ENCODE measurements around the gene HNRNPC. TPM values are rescaled to one million over a fixed set of nuclear protein-coding genes. Genes with fewer than 3 reads are reported as not detected.

Gene HNRNPC
- total and polyA plus RNA-seq, 2 of the 8 experiments (the other 6 are each of a cell fraction or from before 2014, with no cell fraction given), result 781 to 1,207 TPM

- Histone ChIP-seq H3K9me3 (ENCODE audit: insufficient read depth in 2 of 2, low read depth in 1 of 2, low read length in 1 of 2) (no peaks in the 10 kb centered on the region), H3K23ac (ENCODE audit: insufficient read length) (no peak overlapping the region), H4K5ac (ENCODE audit: insufficient read length, low read depth, low read length) (no peak overlapping the region), H2BK12ac (ENCODE audit: low read depth, low read length) (no peak overlapping the region), H4K8ac (ENCODE audit: extremely low read depth, insufficient read depth, low read length) (no peak overlapping the region), H2BK120ac (replicated peaks; ENCODE audit: low read depth, low read length) (no peak overlapping the region), H2BK20ac (ENCODE audit: low read length) (no peak overlapping the region), H3K4me1 (replicated peaks in 1 of 4; ENCODE audit: control insufficient read depth in 3 of 4, insufficient read depth in 4 of 4, low read length in 3 of 4) (peaks cover 0 to 2% (median 0%) of the 10 kb centered on the region in 4 experiments; a peak in 2 of 7 replicates), H3K4me2 (ENCODE audit: insufficient read depth in 1 of 2, low read depth in 2 of 2, low read length in 2 of 2) (no peak overlapping the region), H3K14ac (ENCODE audit: insufficient read length) (no peak overlapping the region), H3K9ac (replicated peaks in 1 of 4; ENCODE audit: extremely low read depth in 1 of 4, low read depth in 3 of 4, low read length in 3 of 4) (no peak overlapping the region), H3K18ac (ENCODE audit: extremely low read depth, low read length) (no peak overlapping the region), H3K56ac (replicated peaks; ENCODE audit: insufficient read length, low read depth, low read length) (no peak overlapping the region), H3K23me2 (ENCODE audit: low read depth, low read length) (no peaks in the 10 kb centered on the region), H3K27ac (ENCODE audit: low read depth, low read length) (no peak overlapping the region), H2AFZ (ENCODE audit: low read length) (no peak overlapping the region), H4K91ac (replicated peaks; ENCODE audit: insufficient read length, low read length) (no peak overlapping the region), H3K4me3 (ENCODE audit: extremely low read depth in 1 of 4, insufficient read depth in 2 of 4, low read depth in 3 of 4, low read length in 4 of 4) (no peak overlapping the region), H2BK5ac (ENCODE audit: low read depth, low read length) (no peak overlapping the region), H3K4ac (replicated peaks; ENCODE audit: insufficient read length, low read depth, low read length) (no peak overlapping the region), H3K79me2 (ENCODE audit: control insufficient read depth in 1 of 2, insufficient read depth in 2 of 2, low read length in 2 of 2) (peaks cover 0 to 97% of the 10 kb centered on the region in 2 experiments; a peak in 2 of 4 replicates), H3K36me3 (ENCODE audit: control insufficient read depth in 2 of 4, insufficient read depth in 4 of 4, low read length in 3 of 4) (peaks cover 14 to 98% (median 48%) of the 10 kb centered on the region in 4 experiments; a peak in 7 of 8 replicates), H2BK15ac (ENCODE audit: low read length) (no peak overlapping the region), H3K79me1 (ENCODE audit: low read depth, low read length) (peaks cover 2% of the 10 kb centered on the region; the same call in 1 of the 2 replicates), H3K27me3 (replicated peaks in 1 of 4; ENCODE audit: control insufficient read depth in 3 of 4, extremely low read depth in 1 of 4, insufficient read depth in 3 of 4, low read length in 3 of 4) (no peaks in the 10 kb centered on the region), H2AK5ac (ENCODE audit: low read depth, low read length) (no peak overlapping the region), H4K20me1 (replicated peaks in 1 of 2; ENCODE audit: control insufficient read depth in 1 of 2, insufficient read depth in 2 of 2, low read length in 2 of 2) (peaks cover 24 to 26% of the 10 kb centered on the region in 2 experiments)
- WGBS, 2 experiments (ENCODE audit: extremely low coverage in 1 of 2, insufficient coverage in 1 of 2, insufficient read length in 1 of 2, insufficient replicate concordance in 2 of 2, low coverage in 1 of 2, low lambda C conversion rate in 2 of 2, missing lambda C conversion rate in 1 of 2), result 93% methylated on average over 2 of the region's 2 CpGs; no CpG with 5 or more reads in 1 of the 2 experiments
- DNase-seq (ENCODE audit: low read depth in 1 of 2, low spot score in 2 of 2) (no peak), FAIRE-seq (no peak)
- POLR2A ChIA-PET (ENCODE audit: partially characterized antibody), result interaction anchor here (1.2 to 7.9 kb wide), 2 partner anchors 13 to 15 kb away, joined by 4 to 97 read pairs; no protein-coding TSS in a partner anchor
- CTCF ChIA-PET (ENCODE audit: partially characterized antibody), result no interaction called here
- no peak for TF ChIP-seq MAFK (IDR thresholded peaks at IDR 0.05; ENCODE audit: low read depth, low read length)
- TF ChIP-seq SIN3A (conservative IDR thresholded peaks at IDR 0.05 in 1 of 2, IDR thresholded peaks at IDR 0.05 in 1 of 2; ENCODE audit: low read depth in 1 of 2, low read length in 2 of 2), result no peak
- no peak for TF ChIP-seq KDM1A (IDR thresholded peaks at IDR 0.05; ENCODE audit: borderline replicate concordance, low read length)
- TF ChIP-seq POLR2AphosphoS5 (IDR thresholded peaks at IDR 0.05; ENCODE audit: low read depth, low read length), result no peak
- no peak for TF ChIP-seq TEAD4 (IDR thresholded peaks at IDR 0.05; ENCODE audit: low read depth, low read length)
- TF ChIP-seq SP2 (IDR thresholded peaks at IDR 0.05; ENCODE audit: low read length), result no peak
- TF ChIP-seq NANOG (IDR thresholded peaks at IDR 0.05; ENCODE audit: insufficient read depth, low read depth, low read length, poor library complexity, severe bottlenecking), result no peak
- no peak for TF ChIP-seq PHF8 (conservative IDR thresholded peaks at IDR 0.05; ENCODE audit: low read depth, low read length)
- no peak for TF ChIP-seq CTBP2 (IDR thresholded peaks at IDR 0.05; ENCODE audit: borderline replicate concordance, insufficient read depth, insufficient read length, low read length)
- TF ChIP-seq POLR2A (IDR thresholded peaks at IDR 0.05; ENCODE audit: control extremely low read depth in 1 of 2, low read depth in 2 of 2, low read length in 2 of 2), result no peak
- no peak for TF ChIP-seq TBP (IDR thresholded peaks at IDR 0.05; ENCODE audit: low read depth, low read length)
- TF ChIP-seq TCF12 (IDR thresholded peaks at IDR 0.05; ENCODE audit: low read depth, low read length), result no peak
- TF ChIP-seq ATF2 (IDR thresholded peaks at IDR 0.05; ENCODE audit: low read length), result no peak
Observed at GRCh38 chr14:21219120-21219519, 50.1 kb downstream of the HNRNPC start.

Measured in H1 (cell line).